PC-3 (cell line): Measurements from ENCODE around the gene CADPS2.

Experiments used
- EZH2 ChIP-seq: fragments of 300-600 bp; sonication (generic); IDR thresholded peaks from one replicate; pipeline ENCODE4 v1.6.1; 2017; ENCODE audit warnings: antibody characterized with exemption, mild to moderate bottlenecking, low read length; ENCODE audit not compliant: unreplicated experiment
- TF ChIP-seq, protein P1 (sequence below): fragments of 300-600 bp; sonication (generic); conservative IDR thresholded peaks from 2 replicates; pipeline ENCODE4 v1.5.1; 2017; ENCODE audit warnings: antibody characterized with exemption, low read depth, mild to moderate bottlenecking, low read length

DNA sequence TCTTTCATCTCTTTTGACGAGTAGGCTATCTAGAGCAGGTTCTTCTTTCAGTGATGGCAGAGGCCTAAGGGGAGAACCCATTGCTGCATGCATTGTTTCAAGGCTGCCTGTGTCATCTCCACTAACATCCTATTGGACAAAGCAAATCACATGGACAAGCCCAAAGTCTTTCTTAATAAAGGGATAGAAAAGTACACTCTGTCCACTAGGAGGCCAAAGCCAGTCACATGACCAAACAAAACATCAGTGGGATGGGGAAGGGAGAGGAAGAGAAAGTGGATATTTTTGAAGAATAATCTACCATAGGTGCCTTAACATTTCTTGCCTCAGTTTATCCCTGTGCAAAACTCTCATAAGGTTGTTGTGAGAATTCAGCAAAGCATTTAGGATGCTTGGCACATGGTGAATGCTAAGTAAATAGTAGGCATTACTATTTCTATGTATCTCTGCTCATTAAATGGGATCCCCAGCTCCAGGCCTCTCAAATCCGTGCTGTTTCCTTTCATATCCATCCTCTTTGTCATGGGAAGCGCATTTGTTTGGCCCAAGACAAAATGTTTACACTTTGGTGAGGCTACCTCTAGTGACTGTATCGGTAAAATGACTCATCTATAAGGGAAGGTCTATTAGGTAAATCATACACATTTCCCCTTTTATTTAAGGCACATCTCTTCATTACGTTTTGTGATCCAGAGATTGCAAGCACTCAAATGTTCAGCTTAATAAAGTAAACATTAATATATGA lies 16.7 kb upstream of the CADPS2 start:
- TF ChIP-seq, protein P1, sequence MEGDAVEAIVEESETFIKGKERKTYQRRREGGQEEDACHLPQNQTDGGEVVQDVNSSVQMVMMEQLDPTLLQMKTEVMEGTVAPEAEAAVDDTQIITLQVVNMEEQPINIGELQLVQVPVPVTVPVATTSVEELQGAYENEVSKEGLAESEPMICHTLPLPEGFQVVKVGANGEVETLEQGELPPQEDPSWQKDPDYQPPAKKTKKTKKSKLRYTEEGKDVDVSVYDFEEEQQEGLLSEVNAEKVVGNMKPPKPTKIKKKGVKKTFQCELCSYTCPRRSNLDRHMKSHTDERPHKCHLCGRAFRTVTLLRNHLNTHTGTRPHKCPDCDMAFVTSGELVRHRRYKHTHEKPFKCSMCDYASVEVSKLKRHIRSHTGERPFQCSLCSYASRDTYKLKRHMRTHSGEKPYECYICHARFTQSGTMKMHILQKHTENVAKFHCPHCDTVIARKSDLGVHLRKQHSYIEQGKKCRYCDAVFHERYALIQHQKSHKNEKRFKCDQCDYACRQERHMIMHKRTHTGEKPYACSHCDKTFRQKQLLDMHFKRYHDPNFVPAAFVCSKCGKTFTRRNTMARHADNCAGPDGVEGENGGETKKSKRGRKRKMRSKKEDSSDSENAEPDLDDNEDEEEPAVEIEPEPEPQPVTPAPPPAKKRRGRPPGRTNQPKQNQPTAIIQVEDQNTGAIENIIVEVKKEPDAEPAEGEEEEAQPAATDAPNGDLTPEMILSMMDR: peak; percentile 50; the same call in 1 of the 2 replicates
- no peak for TF ChIP-seq EZH2
